Thymus (tissue), 11 donors: ENCODE data around the gene TRPT1. TPM values are rescaled to one million over a fixed set of nuclear protein-coding genes. Genes with fewer than 3 reads are reported as not detected.
"Not testable (repeated sequence)": the region's sequence is repeated elsewhere in the genome, so short reads cannot be mapped to it uniquely, and the experiment has no call there.

Experiments
- DNase-seq, 9 donors: peaks; one replicate each; pipeline ENCODE4 v3.0.0-alpha.2; 2013; ENCODE audit warnings: low spot score in 9 of 9, low read depth in 6 of 9, missing footprints in 1 of 9
- H3K27ac ChIP-seq, 2 donors: one replicate each; pipeline ENCODE4 v1.5.1; 2013; ENCODE audit warnings: control low read depth in 1 of 2, low read depth in 1 of 2, low read length in 1 of 2, mild to moderate bottlenecking in 1 of 2, moderate library complexity in 1 of 2
- H3K27me3 ChIP-seq, 2 donors: one replicate each; pipeline ENCODE4 v1.5.1; 2013; ENCODE audit warnings: low read length in 1 of 2; ENCODE audit not compliant: control insufficient read depth in 2 of 2, insufficient read depth in 1 of 2
- H3K36me3 ChIP-seq, 2 donors: one replicate each; pipeline ENCODE4 v1.5.1; 2013; ENCODE audit warnings: low read length in 1 of 2, mild to moderate bottlenecking in 1 of 2, moderate library complexity in 1 of 2; ENCODE audit not compliant: control insufficient read depth in 2 of 2, insufficient read depth in 2 of 2
- H3K4me1 ChIP-seq, 2 donors: one replicate each; pipeline ENCODE4 v1.5.1; 2013; ENCODE audit warnings: low read length in 2 of 2; ENCODE audit not compliant: control insufficient read depth in 2 of 2, insufficient read depth in 2 of 2
- H3K4me3 ChIP-seq, 2 donors: one replicate each; pipeline ENCODE4 v1.5.1; 2013; ENCODE audit warnings: low read length in 2 of 2, control low read depth in 1 of 2, mild to moderate bottlenecking in 1 of 2
- H3K9me3 ChIP-seq, 2 donors: one replicate each; pipeline ENCODE4 v1.5.1; 2013; ENCODE audit warnings: low read length in 1 of 2, mild to moderate bottlenecking in 1 of 2; ENCODE audit not compliant: control insufficient read depth in 2 of 2, insufficient read depth in 1 of 2
- WGBS: extraction: QIAGEN DNeasy Blood & Tissue Kit; methylation state at CpG from one replicate; pipeline ENCODE4 v1.1.7; 2013; 5-methylcytosine and 5-hydroxymethylcytosine counted together
- polyA plus RNA-seq: library from polyadenylated mRNA; stranded (reverse); fragments of 200-250 nt; gene quantifications from one replicate; pipeline ENCODE4 v1.2.3, GENCODE V29; 2013
- total RNA-seq: library from RNA; stranded (reverse); fragments of 120-200 nt; gene quantifications from one replicate; pipeline ENCODE4 v1.2.4, GENCODE V29; 2013
- donor health status: healthy.

The TRPT1 gene
- total and polyA plus RNA-seq, 2 donors = 45.1 to 66.7 TPM

DNA sequence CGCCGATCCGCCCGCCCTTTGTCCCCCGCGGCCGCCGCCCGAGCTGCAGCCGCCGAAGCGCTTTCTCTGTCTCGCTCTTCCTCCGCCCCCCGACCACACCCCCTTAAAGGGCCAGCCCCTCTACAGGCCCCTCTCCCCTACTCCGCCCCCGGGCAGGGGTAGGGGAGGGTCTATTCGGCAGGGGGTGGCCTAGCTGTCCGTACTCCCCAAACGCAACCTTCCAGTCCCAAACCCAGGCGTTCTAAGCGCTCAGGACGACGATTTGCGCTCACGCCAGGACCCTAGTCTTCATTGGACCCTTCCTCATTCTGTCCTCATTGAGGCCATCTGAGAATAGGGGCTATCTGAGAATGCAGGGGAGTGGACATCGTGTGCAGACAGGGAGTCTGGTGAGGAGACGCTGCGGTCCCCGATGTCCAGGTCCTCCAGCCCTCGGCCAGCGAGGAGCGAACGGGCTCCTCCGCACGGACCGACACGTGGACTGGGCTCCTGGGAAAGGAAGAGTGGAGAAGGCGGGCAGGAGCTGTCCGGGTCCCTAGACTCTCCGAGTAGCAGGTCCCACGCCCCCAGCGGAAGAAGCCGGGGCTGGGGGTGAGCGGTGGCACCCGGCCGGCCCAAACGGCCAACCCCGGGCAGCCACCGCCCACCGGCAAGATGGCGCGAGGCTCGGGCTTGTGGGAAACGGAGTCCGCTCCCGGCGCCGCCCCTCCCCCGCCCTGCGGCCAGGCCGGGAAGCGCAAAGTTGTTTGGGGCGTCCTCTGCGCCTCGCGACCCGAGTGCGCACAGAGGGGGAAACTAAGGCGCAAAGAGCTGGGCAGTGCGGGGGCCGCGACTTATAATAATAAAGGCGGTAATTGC is 21.1 kb upstream of the TRPT1 start, which contains the start of gene PPP1R14B:
Gene PPP1R14B (minus strand): TSS at position 73 of the 858 bp plus-strand sequence. CDS start 270 bp downstream, outside the sequence.
- Histone ChIP-seq H3K4me1 (peaks cover 33 to 79% of the 10 kb centered on the region in 2 donors), H3K9me3 (peaks cover 0 to 12% of the 10 kb centered on the region in 2 donors), H3K27me3 (peaks cover 4 to 34% of the 10 kb centered on the region in 2 donors), H3K27ac (peak within 1 kb of the TSS; percentile 79 to 86), H3K36me3 (peaks cover 0 to 19% of the 10 kb centered on the region in 2 donors), H3K4me3 (peak within 1 kb of the TSS; percentile 64 to 74)
- DNase-seq = peak in 4 of 9 donors; percentile 57 to 80 (median 62)
- WGBS = 3% methylated on average over 74 of the region's 74 CpGs

DNA sequence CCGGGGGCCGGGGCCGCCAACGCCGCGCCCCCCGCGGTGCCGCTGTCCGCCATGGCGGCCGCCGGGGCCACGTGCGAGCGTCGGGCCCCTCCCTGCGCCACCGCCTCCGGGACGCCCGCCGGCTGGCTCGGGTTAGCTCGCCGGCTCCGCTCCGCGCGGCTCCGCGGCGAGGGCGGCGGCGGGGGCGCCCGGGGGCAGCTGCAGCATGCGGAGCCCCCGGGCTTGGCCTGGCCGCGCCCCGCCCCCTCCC is 20.6 kb upstream of the TRPT1 start:
- Histone ChIP-seq H3K9me3 (peaks cover 0 to 12% of the 10 kb centered on the region in 2 donors), H3K27me3 (peaks cover 4 to 30% of the 10 kb centered on the region in 2 donors), H3K36me3 (peaks cover 0 to 19% of the 10 kb centered on the region in 2 donors), H3K4me3 (peak overlapping the region; percentile 64 to 74), H3K4me1 (peaks cover 34 to 77% of the 10 kb centered on the region in 2 donors)
- WGBS = 2% methylated on average over 43 of the region's 43 CpGs
- not testable (repeated sequence) for H3K27ac ChIP-seq, DNase-seq

DNA sequence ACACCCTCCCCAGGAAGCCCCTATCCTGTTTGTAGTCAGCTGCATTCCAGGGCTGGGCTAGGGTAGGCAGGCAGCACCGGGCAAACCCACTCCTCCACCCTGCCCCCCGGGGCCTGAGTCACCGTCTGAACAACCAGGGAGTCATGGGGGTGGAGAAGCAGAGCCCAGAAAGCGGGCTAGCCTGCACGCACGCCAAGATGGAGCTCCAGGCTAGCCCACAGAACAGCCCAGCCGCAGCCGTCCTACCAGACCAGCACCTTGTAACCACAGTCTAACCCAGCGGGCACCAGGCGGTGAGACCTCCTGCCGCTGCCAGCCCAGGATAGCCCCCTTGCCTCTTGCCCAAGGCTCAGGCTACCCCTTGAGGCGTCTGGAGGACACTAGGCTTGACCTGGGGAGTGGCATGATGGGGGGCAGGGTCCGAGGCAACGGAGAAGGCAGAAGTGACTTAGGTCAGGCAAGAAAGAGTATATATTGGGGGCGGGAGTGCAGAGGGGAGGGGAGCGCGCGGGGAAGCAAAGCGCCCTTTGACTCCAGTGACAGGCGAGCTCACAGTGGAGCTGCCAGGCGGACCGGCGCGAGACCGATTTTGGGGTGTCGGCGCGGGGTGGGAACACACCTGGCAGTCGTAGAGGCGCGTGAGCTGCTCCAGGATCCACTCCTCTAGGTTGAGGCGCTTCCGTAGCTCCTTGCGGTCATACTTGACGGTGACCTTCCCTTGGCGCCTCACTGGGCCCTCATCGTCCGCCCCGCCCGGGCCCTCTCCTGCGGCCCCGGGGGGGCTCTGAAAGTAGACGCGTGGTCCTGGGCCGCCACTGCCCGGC is 20.0 kb upstream of the TRPT1 start:
- Histone ChIP-seq H3K4me1 (peaks cover 33 to 74% of the 10 kb centered on the region in 2 donors), H3K36me3 (peaks cover 0 to 19% of the 10 kb centered on the region in 2 donors), H3K9me3 (peaks cover 0 to 15% of the 10 kb centered on the region in 2 donors), H3K27ac (peak overlapping the region; percentile 79 to 86), H3K27me3 (peaks cover 4 to 28% of the 10 kb centered on the region in 2 donors), H3K4me3 (peak overlapping the region; percentile 64 to 74)
- peak in 1 of 9 donors; percentile 69 for DNase-seq
- WGBS = under 1% methylated on average over 46 of the region's 46 CpGs

DNA sequence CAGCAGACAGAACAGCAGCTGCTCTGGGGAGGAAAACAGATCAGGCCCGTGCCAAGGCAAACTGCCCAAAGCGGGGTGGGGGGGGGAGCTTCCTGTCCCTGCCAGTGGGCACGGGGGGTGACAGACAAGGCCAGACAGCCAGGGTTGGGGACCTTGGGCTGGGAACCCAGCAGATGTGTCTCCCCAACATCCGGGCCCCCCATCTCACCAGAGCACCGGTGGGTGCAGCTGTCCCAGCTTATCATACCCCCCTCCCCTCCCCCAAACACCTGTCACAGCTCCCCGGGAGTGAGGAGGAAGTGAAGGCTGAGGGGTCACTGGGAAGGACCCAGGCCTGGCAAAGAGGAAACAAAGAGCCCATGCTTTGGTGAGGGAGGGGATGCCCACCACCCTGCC is 19.4 kb upstream of the TRPT1 start:
- Histone ChIP-seq H3K4me1 (peaks cover 28 to 71% of the 10 kb centered on the region in 2 donors), H3K27ac (peak overlapping the region; percentile 79 to 86), H3K27me3 (peaks cover 4 to 22% of the 10 kb centered on the region in 2 donors), H3K36me3 (peaks cover 0 to 19% of the 10 kb centered on the region in 2 donors), H3K4me3 (peak overlapping the region; percentile 64 to 74), H3K9me3 (peaks cover 0 to 17% of the 10 kb centered on the region in 2 donors)
- 1% methylated on average over 6 of the region's 6 CpGs for WGBS
- peak in 4 of 9 donors; percentile 62 to 81 (median 72) for DNase-seq

DNA sequence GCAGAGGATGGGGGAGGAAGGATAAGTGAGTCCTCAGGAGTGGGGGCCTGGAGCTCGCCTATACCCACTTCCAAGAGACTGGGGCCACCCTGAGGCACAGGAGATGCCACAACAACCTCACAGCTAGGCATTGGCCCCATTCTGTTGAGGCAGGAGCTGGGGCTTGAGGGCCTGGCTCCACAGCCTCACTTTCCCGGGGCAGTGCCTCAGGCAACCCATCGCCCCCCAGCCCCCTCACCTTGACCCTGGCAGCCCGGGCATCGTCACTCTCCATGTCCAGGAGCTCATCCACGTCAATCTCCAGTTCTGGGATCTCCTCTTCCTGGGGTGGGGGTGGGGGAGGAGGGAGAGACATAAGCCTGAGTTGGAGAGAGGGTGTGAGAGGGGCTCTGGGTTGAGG is 19.0 kb upstream of the TRPT1 start:
- Histone ChIP-seq H3K36me3 (peaks cover 0 to 19% of the 10 kb centered on the region in 2 donors), H3K4me3 (peak overlapping the region; percentile 64 to 74), H3K9me3 (peaks cover 0 to 14% of the 10 kb centered on the region in 2 donors), H3K27ac (peak overlapping the region; percentile 77 to 79), H3K4me1 (peaks cover 26 to 71% of the 10 kb centered on the region in 2 donors), H3K27me3 (peaks cover 4 to 18% of the 10 kb centered on the region in 2 donors)
- no peak for DNase-seq
- WGBS = 41% methylated on average over 6 of the region's 6 CpGs

DNA sequence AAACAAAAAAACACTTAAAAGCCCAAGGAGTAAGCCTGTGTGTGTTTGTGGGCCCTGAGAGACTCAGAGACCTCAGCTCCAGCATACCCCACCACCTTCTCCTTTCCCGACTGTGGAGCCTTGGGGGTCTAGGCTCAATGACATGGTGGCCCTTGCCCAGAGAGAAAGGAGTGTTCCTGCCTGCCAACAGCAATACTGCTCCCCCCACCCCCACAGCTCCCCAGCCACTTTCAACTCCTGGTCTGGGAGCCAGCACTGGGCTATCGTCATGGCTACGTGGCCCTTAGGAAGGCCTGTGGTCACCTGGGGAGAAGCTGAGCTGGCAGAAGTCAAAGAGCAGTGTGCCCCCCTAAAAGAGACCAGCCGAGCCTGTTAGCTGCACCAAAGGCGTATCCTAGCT is 18.1 kb upstream of the TRPT1 start:
- H3K27ac ChIP-seq = no peak overlapping the region
- no peak for DNase-seq
- peaks cover 0 to 14% of the 10 kb centered on the region in 2 donors for H3K9me3 ChIP-seq
- H3K36me3 ChIP-seq = peaks cover 0 to 19% of the 10 kb centered on the region in 2 donors
- peaks cover 4 to 18% of the 10 kb centered on the region in 2 donors for H3K27me3 ChIP-seq
- 81% methylated on average over 5 of the region's 5 CpGs for WGBS
- H3K4me1 ChIP-seq = peaks cover 26 to 70% of the 10 kb centered on the region in 2 donors
- no peak overlapping the region for H3K4me3 ChIP-seq

DNA sequence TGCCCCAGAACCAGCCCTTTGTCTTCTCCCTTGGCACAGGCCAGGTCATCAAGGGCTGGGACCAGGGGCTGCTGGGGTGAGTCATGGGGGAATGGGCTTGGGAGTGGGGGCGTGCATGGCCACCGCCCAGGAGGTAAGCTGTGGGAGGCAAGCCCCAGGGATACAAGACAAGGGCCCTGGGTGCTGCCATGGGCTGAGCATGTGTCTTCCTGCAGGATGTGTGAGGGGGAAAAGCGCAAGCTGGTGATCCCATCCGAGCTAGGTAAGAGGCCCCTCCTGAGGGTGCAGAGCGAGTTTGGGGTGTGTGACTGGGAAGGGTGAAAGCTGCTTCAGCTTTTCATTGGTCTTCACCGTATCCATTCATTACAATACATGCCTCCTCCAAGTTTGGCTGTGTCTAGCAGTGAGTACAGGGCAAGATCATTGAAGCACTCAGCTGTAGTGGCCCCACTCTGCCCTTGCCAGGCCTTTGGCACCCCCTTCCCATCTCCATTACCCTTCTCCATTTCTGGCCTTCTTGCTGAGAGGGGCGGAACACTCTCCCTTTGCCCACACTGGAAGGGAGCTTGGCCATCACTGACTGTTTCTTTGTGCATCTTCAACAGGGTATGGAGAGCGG is 17.4 kb upstream of the TRPT1 start:
- H3K4me3 ChIP-seq = no peak overlapping the region

GRCh38 chr11:64241491-64242374 is 15.7 kb upstream of the TRPT1 start:
- H3K4me3 ChIP-seq = peak overlapping the region; percentile 54 to 80
- DNase-seq = peak in 8 of 9 donors; percentile 95 to 100 (median 99)
- peaks cover 19 to 22% of the 10 kb centered on the region in 2 donors for H3K36me3 ChIP-seq
- peaks cover 0 to 14% of the 10 kb centered on the region in 2 donors for H3K9me3 ChIP-seq
- H3K27ac ChIP-seq = peak overlapping the region; percentile 92 to 99
- H3K4me1 ChIP-seq = peaks cover 20 to 80% of the 10 kb centered on the region in 2 donors
- no peaks in the 10 kb centered on the region for H3K27me3 ChIP-seq
- under 1% methylated on average over 63 of the region's 63 CpGs for WGBS

More for the DNA sequence above, 17.4 kb upstream of the TRPT1 start:
- 95% methylated on average over 8 of the region's 8 CpGs for WGBS
- peaks cover 3 to 15% of the 10 kb centered on the region in 2 donors for H3K27me3 ChIP-seq
- H3K9me3 ChIP-seq = peaks cover 0 to 14% of the 10 kb centered on the region in 2 donors
- no peak for DNase-seq
- H3K27ac ChIP-seq = no peak overlapping the region
- H3K36me3 ChIP-seq = peaks cover 7 to 19% of the 10 kb centered on the region in 2 donors
- peaks cover 26 to 77% of the 10 kb centered on the region in 2 donors for H3K4me1 ChIP-seq
